ENCODE data around the gene PRKG1. TPM values are rescaled to one million over a fixed set of nuclear protein-coding genes. Genes with fewer than 3 reads are reported as not detected.

The PRKG1 gene
- total and polyA plus RNA-seq, 2 donors (not counting 1 experiment from before 2014, with no cell fraction given): not detected

DNA sequence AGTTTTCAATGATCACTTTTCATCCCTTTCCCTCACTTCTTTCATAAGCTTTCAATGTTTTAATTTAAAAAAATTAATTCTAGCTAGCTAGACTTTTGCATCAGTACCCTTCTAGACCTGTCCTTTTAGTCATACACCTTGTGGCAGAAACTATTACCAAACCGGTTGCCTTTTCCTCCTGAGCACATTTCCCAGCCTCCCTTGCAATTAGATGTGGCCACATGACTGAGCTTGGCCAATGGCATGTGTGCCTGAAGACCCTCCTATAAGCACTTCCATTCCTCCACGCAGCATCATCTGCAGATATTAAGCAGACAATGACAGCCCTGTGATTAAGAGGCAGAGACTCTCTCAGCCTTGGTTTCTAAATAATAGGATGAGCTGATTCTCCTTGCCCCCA lies 1252.1 kb downstream of the PRKG1 start:
- ATAC-seq (ENCODE audit: low read depth) (no peak), DNase-seq (no peak)
- Histone ChIP-seq H3K9ac (ENCODE audit: low read length) (no peak overlapping the region), H3K79me2 (ENCODE audit: control insufficient read depth, insufficient read depth, low read length) (no peaks in the 10 kb centered on the region), H2AFZ (ENCODE audit: insufficient read depth, low read depth, low read length, poor library complexity, severe bottlenecking) (no peak overlapping the region), H3K27ac (ENCODE audit: low read length in 2 of 2) (no peak overlapping the region), H3K4me3 (ENCODE audit: control extremely low read depth in 1 of 5, extremely low read depth in 1 of 5, insufficient read depth in 1 of 5, low read depth in 2 of 5, low read length in 4 of 5) (no peak overlapping the region), H3K4me1 (ENCODE audit: control insufficient read depth in 2 of 2, insufficient read depth in 2 of 2, low read length in 2 of 2) (no peaks in the 10 kb centered on the region), H3K36me3 (replicated peaks in 1 of 2; ENCODE audit: control extremely low read depth in 1 of 2, control insufficient read depth in 1 of 2, extremely low read depth in 1 of 2, insufficient read depth in 2 of 2, low read length in 1 of 2) (no peaks in the 10 kb centered on the region), H3K9me3 (ENCODE audit: control extremely low read depth in 1 of 3, control insufficient read depth in 2 of 3, insufficient read depth in 1 of 3, low read length in 2 of 3) (no peaks in the 10 kb centered on the region), H4K20me1 (ENCODE audit: control insufficient read depth, insufficient read depth, low read length, poor library complexity, severe bottlenecking) (no peaks in the 10 kb centered on the region), H3K27me3 (replicated peaks in 1 of 4; ENCODE audit: control extremely low read depth in 1 of 4, control insufficient read depth in 3 of 4, insufficient read depth in 4 of 4, low read length in 3 of 4) (no peaks in the 10 kb centered on the region), H3K4me2 (replicated peaks; ENCODE audit: low read depth, low read length, poor library complexity, severe bottlenecking) (no peak overlapping the region)
- H3K9me3 Mint-ChIP-seq (ENCODE audit: insufficient read depth): no peaks in the 10 kb centered on the region
- TF ChIP-seq EZH2 (IDR thresholded peaks at IDR 0.05; ENCODE audit: borderline replicate concordance, insufficient read depth, low read depth, low read length, poor library complexity, severe bottlenecking): no peak
- TF ChIP-seq, protein P1, sequence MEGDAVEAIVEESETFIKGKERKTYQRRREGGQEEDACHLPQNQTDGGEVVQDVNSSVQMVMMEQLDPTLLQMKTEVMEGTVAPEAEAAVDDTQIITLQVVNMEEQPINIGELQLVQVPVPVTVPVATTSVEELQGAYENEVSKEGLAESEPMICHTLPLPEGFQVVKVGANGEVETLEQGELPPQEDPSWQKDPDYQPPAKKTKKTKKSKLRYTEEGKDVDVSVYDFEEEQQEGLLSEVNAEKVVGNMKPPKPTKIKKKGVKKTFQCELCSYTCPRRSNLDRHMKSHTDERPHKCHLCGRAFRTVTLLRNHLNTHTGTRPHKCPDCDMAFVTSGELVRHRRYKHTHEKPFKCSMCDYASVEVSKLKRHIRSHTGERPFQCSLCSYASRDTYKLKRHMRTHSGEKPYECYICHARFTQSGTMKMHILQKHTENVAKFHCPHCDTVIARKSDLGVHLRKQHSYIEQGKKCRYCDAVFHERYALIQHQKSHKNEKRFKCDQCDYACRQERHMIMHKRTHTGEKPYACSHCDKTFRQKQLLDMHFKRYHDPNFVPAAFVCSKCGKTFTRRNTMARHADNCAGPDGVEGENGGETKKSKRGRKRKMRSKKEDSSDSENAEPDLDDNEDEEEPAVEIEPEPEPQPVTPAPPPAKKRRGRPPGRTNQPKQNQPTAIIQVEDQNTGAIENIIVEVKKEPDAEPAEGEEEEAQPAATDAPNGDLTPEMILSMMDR (IDR thresholded peaks at IDR 0.05): no peak
- CTCF ChIA-PET: no interaction called here
- H3K4me1 Mint-ChIP-seq: no peaks in the 10 kb centered on the region
- H3K27me3 Mint-ChIP-seq: peaks cover 6% of the 10 kb centered on the region
- H3K27ac Mint-ChIP-seq: no peak overlapping the region
- WGBS (ENCODE audit: insufficient coverage): 17% methylated on average over 1 of the region's 2 CpGs
- no peak overlapping the region for H3K4me3 Mint-ChIP-seq
- intact Hi-C loops (cut with micrococcal nuclease): no loop called here
- POLR2A ChIA-PET: no interaction called here

DNA sequence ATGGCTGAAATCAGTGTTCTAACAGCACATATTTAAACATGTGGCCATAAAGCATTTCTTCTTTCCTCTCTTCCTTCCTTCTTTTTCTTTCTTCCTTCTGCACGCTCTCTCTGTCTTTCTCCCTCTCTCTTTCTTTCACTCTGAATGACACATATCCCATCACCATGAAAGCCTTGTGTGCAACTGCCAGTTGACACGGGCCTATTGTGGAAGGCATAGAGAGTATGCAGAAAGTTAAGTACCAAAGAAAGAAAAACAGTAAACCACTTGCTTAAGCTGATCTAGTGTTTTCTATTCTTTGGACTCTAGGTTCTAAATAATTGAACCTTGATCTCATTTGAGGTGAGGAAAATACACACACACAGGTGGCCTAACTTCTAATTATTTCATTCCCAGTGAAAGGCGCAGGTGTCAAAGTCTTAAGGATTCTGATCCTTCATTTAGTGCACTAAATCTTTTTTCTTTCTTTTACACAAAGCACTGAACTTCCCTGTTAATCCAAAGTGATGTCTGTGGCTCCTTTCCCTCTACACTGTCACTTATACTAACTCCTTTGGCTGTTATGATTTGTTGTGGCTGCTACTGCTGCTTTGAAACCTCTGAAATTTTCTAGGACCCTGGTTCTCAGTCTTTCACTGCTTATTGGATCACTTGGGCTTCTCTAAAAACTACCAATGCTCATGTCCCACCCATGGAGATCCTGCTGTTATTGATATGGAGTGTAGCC lies 1257.5 kb downstream of the PRKG1 start:
- no peak for DNase-seq
- TF ChIP-seq EZH2 (IDR thresholded peaks at IDR 0.05; ENCODE audit: borderline replicate concordance, insufficient read depth, low read depth, low read length, poor library complexity, severe bottlenecking): no peak
- TF ChIP-seq, protein P1 (IDR thresholded peaks at IDR 0.05): no peak
- H3K9ac ChIP-seq (ENCODE audit: low read length): no peak overlapping the region
- Mint-ChIP-seq H3K4me3 (no peak overlapping the region), H3K27me3 (no peaks in the 10 kb centered on the region), H3K27ac (no peak overlapping the region), H3K9me3 (ENCODE audit: insufficient read depth) (no peaks in the 10 kb centered on the region), H3K4me1 (no peaks in the 10 kb centered on the region)
- no peaks in the 10 kb centered on the region for H3K79me2 ChIP-seq (ENCODE audit: control insufficient read depth, insufficient read depth, low read length)
- H3K4me2 ChIP-seq (replicated peaks; ENCODE audit: low read depth, low read length, poor library complexity, severe bottlenecking): no peak overlapping the region
- WGBS (ENCODE audit: insufficient coverage): 100% methylated on average over 1 of the region's 3 CpGs
- no peak overlapping the region for H3K27ac ChIP-seq (ENCODE audit: low read length in 2 of 2)
- no peaks in the 10 kb centered on the region for H3K9me3 ChIP-seq (ENCODE audit: control extremely low read depth in 1 of 3, control insufficient read depth in 2 of 3, insufficient read depth in 1 of 3, low read length in 2 of 3)
- intact Hi-C loops (cut with micrococcal nuclease): no loop called here
- CTCF ChIA-PET: no interaction called here
- H3K27me3 ChIP-seq (replicated peaks in 1 of 4; ENCODE audit: control extremely low read depth in 1 of 4, control insufficient read depth in 3 of 4, insufficient read depth in 4 of 4, low read length in 3 of 4): no peaks in the 10 kb centered on the region
- no peaks in the 10 kb centered on the region for H4K20me1 ChIP-seq (ENCODE audit: control insufficient read depth, insufficient read depth, low read length, poor library complexity, severe bottlenecking)
- H3K4me3 ChIP-seq (ENCODE audit: control extremely low read depth in 1 of 5, extremely low read depth in 1 of 5, insufficient read depth in 1 of 5, low read depth in 2 of 5, low read length in 4 of 5): no peak overlapping the region
- H3K4me1 ChIP-seq (ENCODE audit: control insufficient read depth in 2 of 2, insufficient read depth in 2 of 2, low read length in 2 of 2): no peaks in the 10 kb centered on the region
- no peaks in the 10 kb centered on the region for H3K36me3 ChIP-seq (replicated peaks in 1 of 2; ENCODE audit: control extremely low read depth in 1 of 2, control insufficient read depth in 1 of 2, extremely low read depth in 1 of 2, insufficient read depth in 2 of 2, low read length in 1 of 2)
- POLR2A ChIA-PET: no interaction called here
- ATAC-seq (ENCODE audit: low read depth): no peak
- H2AFZ ChIP-seq (ENCODE audit: insufficient read depth, low read depth, low read length, poor library complexity, severe bottlenecking): no peak overlapping the region

Measured in B cell (primary cell).